GM18511 (cell line): ENCODE data around the gene ZDHHC1.
"Not testable (repeated sequence)": the region's sequence is repeated elsewhere in the genome, so short reads cannot be mapped to it uniquely, and the experiment has no call there.

Source experiments
- ATAC-seq: cut with Tn5 transposase; IDR thresholded peaks from one replicate; pipeline ENCODE4 v1.9.1; 2021; ENCODE audit warnings: mild to moderate bottlenecking, moderate library complexity; ENCODE audit not compliant: unreplicated experiment

Gene ZDHHC1

GRCh38 chr16:67394155-67395104, 21.8 kb downstream of the ZDHHC1 start:
- no peak for ATAC-seq

GRCh38 chr16:67393788-67394154, 22.5 kb downstream of the ZDHHC1 start:
- ATAC-seq: no peak

- ATAC-seq: no peak
Observed at GRCh38 chr16:67393111-67393787, 23.0 kb downstream of the ZDHHC1 start, which contains the start of gene TPPP3. TPPP3 (minus strand) TSS chr16:67393498; CDS start chr16:67391111, 2,387 bp downstream.

- ATAC-seq: no peak
Observed at GRCh38 chr16:67392301-67393059, 23.8 kb downstream of the ZDHHC1 start.

GRCh38 chr16:67391424-67392300, 24.6 kb downstream of the ZDHHC1 start:
- ATAC-seq: no peak

- ATAC-seq: no peak
Observed at GRCh38 chr16:67390816-67391423, 25.4 kb downstream of the ZDHHC1 start.

GRCh38 chr16:67389911-67390815, 26.1 kb downstream of the ZDHHC1 start:
- no peak for ATAC-seq

- no peak for ATAC-seq
Observed at GRCh38 chr16:67388591-67388990, 27.7 kb downstream of the ZDHHC1 start.

GRCh38 chr16:67388191-67388590, 28.1 kb downstream of the ZDHHC1 start:
- no peak for ATAC-seq

GRCh38 chr16:67387479-67388079, 28.7 kb downstream of the ZDHHC1 start:
- no peak for ATAC-seq

GRCh38 chr16:67386861-67387455, 29.3 kb downstream of the ZDHHC1 start:
- ATAC-seq: no peak

GRCh38 chr16:67384778-67385510, 31.3 kb downstream of the ZDHHC1 start:
- ATAC-seq: no peak

GRCh38 chr16:67383284-67383683, 33.0 kb downstream of the ZDHHC1 start:
- ATAC-seq: no peak

- no peak for ATAC-seq
Observed at GRCh38 chr16:67378642-67379041, 37.6 kb downstream of the ZDHHC1 start.

GRCh38 chr16:67376012-67376411, 40.3 kb downstream of the ZDHHC1 start:
- not testable (repeated sequence) for ATAC-seq

GRCh38 chr16:67372664-67373063, 43.6 kb downstream of the ZDHHC1 start:
- ATAC-seq: no peak

GRCh38 chr16:67370661-67371060, 45.6 kb downstream of the ZDHHC1 start:
- no peak for ATAC-seq
